MM.1S (cell line): ENCODE data around the gene SLX9.

ENCODE experiments used
- DNase-seq: peaks from one replicate; pipeline ENCODE4 v3.0.0-alpha.2; 2015
- H2AFZ ChIP-seq: fragments of 300-600 bp; sonication (generic); 2 replicates; pipeline ENCODE4 v1.6.0; 2016; ENCODE audit warnings: antibody characterized with exemption, low read length
- H3F3A ChIP-seq: fragments of 300-600 bp; sonication (generic); 2 replicates; pipeline ENCODE4 v1.6.1; 2016; ENCODE audit warnings: mild to moderate bottlenecking, antibody characterized with exemption, low read length, moderate library complexity, mixed read lengths; ENCODE audit not compliant: insufficient read depth
- H3K27ac ChIP-seq: fragments of 300-600 bp; sonication (generic); 2 replicates; pipeline ENCODE4 v1.5.1; 2016; ENCODE audit warnings: mild to moderate bottlenecking, low read length
- H3K27me3 ChIP-seq: fragments of 300-600 bp; sonication (generic); replicated peaks from 2 replicates; pipeline ENCODE4 v1.6.0; 2016; ENCODE audit warnings: low read length; ENCODE audit not compliant: insufficient read depth
- H3K36me3 ChIP-seq: fragments of 300-600 bp; sonication (generic); replicated peaks from 2 replicates; pipeline ENCODE4 v1.6.1; 2016; ENCODE audit warnings: mild to moderate bottlenecking, low read length, mixed read lengths; ENCODE audit not compliant: insufficient read depth
- H3K4me1 ChIP-seq: fragments of 300-600 bp; sonication (generic); 2 replicates; pipeline ENCODE4 v1.6.1; 2016; ENCODE audit warnings: low read length, mixed read lengths
- H3K4me2 ChIP-seq: fragments of 300-600 bp; sonication (generic); 2 replicates; pipeline ENCODE4 v1.6.0; 2016; ENCODE audit warnings: low read depth, low read length
- H3K4me3 ChIP-seq: fragments of 300-600 bp; sonication (generic); 2 replicates; pipeline ENCODE4 v1.5.1; 2016; ENCODE audit warnings: low read length, mixed read lengths
- H3K79me2 ChIP-seq: fragments of 300-600 bp; sonication (generic); 2 replicates; pipeline ENCODE4 v1.6.1; 2016; ENCODE audit warnings: mixed run types, low read length, mixed read lengths
- H3K9ac ChIP-seq: fragments of 300-600 bp; sonication (generic); 2 replicates; pipeline ENCODE4 v1.6.1; 2016; ENCODE audit warnings: low read length, mixed read lengths
- H3K9me2 ChIP-seq: fragments of 300-600 bp; sonication (generic); replicated peaks from 2 replicates; pipeline ENCODE4 v1.6.1; 2016; ENCODE audit warnings: mild to moderate bottlenecking, low read length, mixed read lengths; ENCODE audit not compliant: insufficient read depth
- H3K9me3 ChIP-seq: fragments of 300-600 bp; sonication (generic); replicated peaks from 2 replicates; pipeline ENCODE4 v1.6.1; 2016; ENCODE audit warnings: mild to moderate bottlenecking, low read length, mixed read lengths; ENCODE audit not compliant: insufficient read depth
- H4K20me1 ChIP-seq: fragments of 300-600 bp; sonication (generic); 2 replicates; pipeline ENCODE4 v1.6.1; 2016; ENCODE audit warnings: mild to moderate bottlenecking, low read length, moderate library complexity, mixed read lengths; ENCODE audit not compliant: insufficient read depth
- CTCF ChIP-seq: fragments of 300-600 bp; sonication (generic); IDR thresholded peaks from 2 replicates; pipeline ENCODE4 v1.5.1; 2016; ENCODE audit warnings: antibody characterized with exemption, low read length, mixed read lengths
- EZH2 ChIP-seq: fragments of 300-600 bp; sonication (generic); optimal IDR thresholded peaks from 2 replicates; pipeline ENCODE3; 2017; ENCODE audit warnings: low read depth, mild to moderate bottlenecking, antibody characterized with exemption, low read length, mixed read lengths
- EZH2phosphoT487 ChIP-seq: fragments of 300-600 bp; sonication (generic); IDR thresholded peaks from 2 replicates; pipeline ENCODE4 v1.6.1; 2018; ENCODE audit warnings: antibody characterized with exemption, low read length

The SLX9 gene

GRCh38 chr21:44959376-44960091 lies 19.7 kb downstream of the SLX9 start:
- peaks cover 25% of the 10 kb centered on the region; the same call in 1 of the 2 replicates for H3K79me2 ChIP-seq
- TF ChIP-seq EZH2 (no peak), CTCF (no peak), EZH2phosphoT487 (no peak)
- peaks cover 5% of the 10 kb centered on the region; the same call in 1 of the 2 replicates for H4K20me1 ChIP-seq
- H3K9ac ChIP-seq, result no peak overlapping the region
- H3K4me1 ChIP-seq, result no peaks in the 10 kb centered on the region
- DNase-seq, result no peak
- H2AFZ ChIP-seq, result no peak overlapping the region
- no peaks in the 10 kb centered on the region for H3K27me3 ChIP-seq
- no peaks in the 10 kb centered on the region for H3F3A ChIP-seq
- no peaks in the 10 kb centered on the region for H3K9me2 ChIP-seq
- peaks cover 7% of the 10 kb centered on the region; the same call in 1 of the 2 replicates for H3K36me3 ChIP-seq
- H3K4me3 ChIP-seq, result no peak overlapping the region
- H3K9me3 ChIP-seq, result no peaks in the 10 kb centered on the region
- H3K27ac ChIP-seq, result no peak overlapping the region
- no peak overlapping the region for H3K4me2 ChIP-seq

DNA sequence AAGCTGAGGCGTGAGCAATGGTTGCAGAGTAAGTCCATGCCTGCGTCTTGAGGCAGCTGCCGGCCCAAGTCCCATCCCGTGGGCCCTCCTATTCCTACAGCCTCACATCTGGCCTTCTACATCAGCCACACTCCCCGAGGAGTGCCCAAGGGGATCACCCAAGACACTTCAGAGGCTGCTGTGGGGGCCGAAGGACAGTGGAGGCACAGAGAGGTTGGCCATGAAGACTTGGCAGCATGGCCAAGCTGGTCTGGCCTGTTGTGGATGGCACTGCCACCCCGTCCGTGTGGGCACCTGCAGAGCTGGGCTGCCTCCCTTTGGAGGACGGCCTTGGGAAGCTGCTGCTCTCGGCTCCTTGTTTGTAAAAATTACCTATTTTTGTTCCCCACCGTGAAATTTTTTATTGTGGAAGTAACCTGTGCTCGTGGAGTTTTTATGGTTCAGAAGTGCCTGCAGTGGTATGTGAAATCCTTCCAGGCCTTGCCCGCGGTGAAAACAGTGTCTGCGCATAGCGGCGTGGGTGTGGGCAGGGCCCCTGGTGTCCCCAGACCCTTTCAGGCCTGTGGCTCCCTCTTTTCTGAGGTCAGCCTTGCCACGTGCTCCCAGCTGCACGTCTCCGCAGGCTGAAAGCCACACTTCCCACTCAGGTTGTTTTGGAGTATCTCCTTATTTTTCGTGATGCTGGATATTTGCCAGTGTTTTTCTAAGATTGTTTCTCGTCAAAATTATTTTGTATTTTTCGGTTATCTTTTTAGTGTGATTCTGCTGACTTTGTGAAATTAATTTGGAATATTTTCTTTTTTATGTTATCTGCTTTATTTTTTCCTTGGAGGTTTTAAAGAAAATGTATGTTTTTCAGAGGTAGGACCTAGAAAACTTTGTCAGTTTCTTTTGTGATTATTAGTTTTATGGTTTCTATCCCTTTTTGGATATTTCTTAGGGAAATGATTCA lies 20.6 kb downstream of the SLX9 start:
- no peaks in the 10 kb centered on the region for H3K9me2 ChIP-seq
- H3K9me3 ChIP-seq, result no peaks in the 10 kb centered on the region
- DNase-seq, result no peak
- H3K4me3 ChIP-seq, result no peak overlapping the region
- H4K20me1 ChIP-seq, result peaks cover 5% of the 10 kb centered on the region; the same call in 1 of the 2 replicates
- H3K27me3 ChIP-seq, result no peaks in the 10 kb centered on the region
- peaks cover 7% of the 10 kb centered on the region; the same call in 1 of the 2 replicates for H3K36me3 ChIP-seq
- H2AFZ ChIP-seq, result no peak overlapping the region
- TF ChIP-seq CTCF, result no peak
- no peak for TF ChIP-seq EZH2phosphoT487
- no peak for TF ChIP-seq EZH2
- H3K79me2 ChIP-seq, result peaks cover 30% of the 10 kb centered on the region
- no peak overlapping the region for H3K27ac ChIP-seq
- H3K4me2 ChIP-seq, result no peak overlapping the region
- H3F3A ChIP-seq, result no peaks in the 10 kb centered on the region
- H3K4me1 ChIP-seq, result no peaks in the 10 kb centered on the region
- H3K9ac ChIP-seq, result no peak overlapping the region

DNA sequence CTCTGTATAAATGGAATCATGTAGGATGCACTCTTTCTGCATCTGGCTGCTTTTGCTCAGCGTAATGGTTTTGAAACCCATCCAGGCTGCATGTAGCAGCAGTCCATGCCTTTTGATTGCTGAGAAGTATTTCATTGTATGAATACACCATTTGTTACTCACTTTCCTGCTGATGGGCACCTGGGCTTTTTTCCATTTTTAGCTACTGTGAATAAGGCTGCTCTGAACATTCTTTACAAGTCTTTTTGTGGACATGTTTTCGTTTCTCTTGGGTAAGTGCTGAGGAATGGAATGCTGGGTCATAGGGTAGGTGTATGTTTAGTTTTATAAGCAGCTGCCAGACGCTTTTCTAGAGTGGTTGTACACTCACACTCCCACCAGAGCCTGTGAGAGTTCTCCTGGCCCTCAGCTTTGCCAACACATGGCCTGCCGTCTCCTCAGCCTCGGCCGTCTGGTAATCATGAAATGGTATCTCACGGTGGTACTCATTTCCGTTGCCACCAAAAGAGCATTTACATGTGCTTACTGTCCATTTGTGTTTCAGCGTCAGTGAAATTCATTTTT lies 22.7 kb downstream of the SLX9 start:
- Histone ChIP-seq H3K9me3 (no peaks in the 10 kb centered on the region), H4K20me1 (peaks cover 5% of the 10 kb centered on the region; the same call in 1 of the 2 replicates), H2AFZ (no peak overlapping the region), H3K4me3 (no peak overlapping the region), H3F3A (no peaks in the 10 kb centered on the region), H3K36me3 (no peaks in the 10 kb centered on the region), H3K9me2 (no peaks in the 10 kb centered on the region), H3K9ac (no peak overlapping the region), H3K4me2 (no peak overlapping the region), H3K27ac (no peak overlapping the region), H3K4me1 (no peaks in the 10 kb centered on the region), H3K27me3 (no peaks in the 10 kb centered on the region), H3K79me2 (peaks cover 18% of the 10 kb centered on the region)
- no peak for DNase-seq
- no peak for TF ChIP-seq EZH2phosphoT487
